ENCODE measurements around the gene LDLRAD2. TPM values are rescaled to one million over a fixed set of nuclear protein-coding genes. Genes with fewer than 3 reads are reported as not detected.

Gene LDLRAD2
- total and polyA plus RNA-seq, 4 donors: 0.12 to 2.7 (median 0.23) TPM; not detected in 1

- TF ChIP-seq FOXA2 (IDR thresholded peaks at IDR 0.05): no peak
- no peak for TF ChIP-seq TAF1 (conservative IDR thresholded peaks at IDR 0.05)
- no peak for TF ChIP-seq MAX (IDR thresholded peaks at IDR 0.05)
- TF ChIP-seq NR2F2 (IDR thresholded peaks at IDR 0.05): no peak
- no peak for TF ChIP-seq CTCF (IDR thresholded peaks at IDR 0.05; ENCODE audit: low read depth, low read length, missing input control)
- no peak for TF ChIP-seq ATF3 (IDR thresholded peaks at IDR 0.05)
- no peak for TF ChIP-seq EGR1 (IDR thresholded peaks at IDR 0.05; ENCODE audit: low read depth in 2 of 2)
- TF ChIP-seq FOXA1 (IDR thresholded peaks at IDR 0.05): no peak
- TF ChIP-seq RAD21 (IDR thresholded peaks at IDR 0.05): no peak
- TF ChIP-seq RXRA (IDR thresholded peaks at IDR 0.05): no peak
- TF ChIP-seq YY1 (IDR thresholded peaks at IDR 0.05): no peak
- TF ChIP-seq HNF4G (IDR thresholded peaks at IDR 0.05): no peak
- TF ChIP-seq HNF4A (conservative IDR thresholded peaks at IDR 0.05): no peak
- WGBS: 64% methylated on average over 3 of the region's 3 CpGs
- no peaks in the 10 kb centered on the region for H3K9me3 ChIP-seq (ENCODE audit: control insufficient read depth in 4 of 4, low read length in 3 of 4)
- H3K4me1 ChIP-seq (ENCODE audit: control insufficient read depth in 4 of 4, insufficient read depth in 4 of 4, low read length in 3 of 4): peaks cover 0 to 8% (median under 1%) of the 10 kb centered on the region in 4 donors
- H3K36me3 ChIP-seq (ENCODE audit: control insufficient read depth in 4 of 4, insufficient read depth in 3 of 4, low read depth in 1 of 4, low read length in 3 of 4): no peaks in the 10 kb centered on the region
- no peak for DNase-seq (ENCODE audit: low spot score)
- no peak overlapping the region for H3K27ac ChIP-seq (ENCODE audit: low read depth in 1 of 2, low read length in 2 of 2)
- H3K9ac ChIP-seq (ENCODE audit: low read depth in 1 of 2, low read length in 2 of 2): no peak overlapping the region
- no peak overlapping the region for H3K4me3 ChIP-seq (ENCODE audit: low read depth in 1 of 3, low read length in 3 of 3)
- H3K27me3 ChIP-seq (ENCODE audit: control insufficient read depth in 4 of 4, insufficient read depth in 4 of 4, low read length in 3 of 4): no peaks in the 10 kb centered on the region
These were observed 38.5 kb upstream of the LDLRAD2 start for GRCh38 chr1:21773585-21773984.

- H3K9ac ChIP-seq (ENCODE audit: low read depth in 1 of 2, low read length in 2 of 2): no peak overlapping the region
- 94% methylated on average over 15 of the region's 15 CpGs for WGBS
- DNase-seq (ENCODE audit: low spot score): no peak
- no peaks in the 10 kb centered on the region for H3K27me3 ChIP-seq (ENCODE audit: control insufficient read depth in 4 of 4, insufficient read depth in 4 of 4, low read length in 3 of 4)
- H3K36me3 ChIP-seq (ENCODE audit: control insufficient read depth in 4 of 4, insufficient read depth in 3 of 4, low read depth in 1 of 4, low read length in 3 of 4): no peaks in the 10 kb centered on the region
- TF ChIP-seq YY1 (IDR thresholded peaks at IDR 0.05) (no peak), RAD21 (IDR thresholded peaks at IDR 0.05) (no peak), JUND (IDR thresholded peaks at IDR 0.05) (no peak), TAF1 (conservative IDR thresholded peaks at IDR 0.05) (no peak), HNF4G (IDR thresholded peaks at IDR 0.05) (no peak), SP1 (IDR thresholded peaks at IDR 0.05) (no peak), REST (IDR thresholded peaks at IDR 0.05) (no peak), CTCF (IDR thresholded peaks at IDR 0.05; ENCODE audit: low read depth, low read length, missing input control) (no peak)
- H3K4me3 ChIP-seq (ENCODE audit: low read depth in 1 of 3, low read length in 3 of 3): no peak overlapping the region
- H3K27ac ChIP-seq (ENCODE audit: low read depth in 1 of 2, low read length in 2 of 2): no peak overlapping the region
- H3K9me3 ChIP-seq (ENCODE audit: control insufficient read depth in 4 of 4, low read length in 3 of 4): no peaks in the 10 kb centered on the region
- peaks cover 0 to 8% (median under 1%) of the 10 kb centered on the region in 4 donors for H3K4me1 ChIP-seq (ENCODE audit: control insufficient read depth in 4 of 4, insufficient read depth in 4 of 4, low read length in 3 of 4)
These were observed 37.1 kb upstream of the LDLRAD2 start for GRCh38 chr1:21774835-21775549.
